GM12801 (cell line): ENCODE measurements around the gene MDP1.

Source experiments
- CTCF ChIP-seq: IDR thresholded peaks from one replicate; pipeline ENCODE4 v1.5.1; 2011; ENCODE audit warnings: control low read depth; ENCODE audit not compliant: insufficient read length; ENCODE audit errors: extremely low read depth

Gene MDP1

GRCh38 chr14:24247422-24247821 is 31.6 kb upstream of the MDP1 start:
- no peak for TF ChIP-seq CTCF

- no peak for TF ChIP-seq CTCF
Observed at GRCh38 chr14:24246765-24247212, 30.9 kb upstream of the MDP1 start.

GRCh38 chr14:24243336-24243836 is 27.5 kb upstream of the MDP1 start:
- no peak for TF ChIP-seq CTCF

- TF ChIP-seq CTCF: no peak
Observed at GRCh38 chr14:24241829-24242443, 26.1 kb upstream of the MDP1 start.

GRCh38 chr14:24240110-24240918 is 24.4 kb upstream of the MDP1 start:
- no peak for TF ChIP-seq CTCF

GRCh38 chr14:24238527-24239037 is 22.7 kb upstream of the MDP1 start:
- TF ChIP-seq CTCF: no peak

GRCh38 chr14:24238123-24238522 is 22.3 kb upstream of the MDP1 start:
- no peak for TF ChIP-seq CTCF
